Smooth muscle cell of the brain vasculature (primary cell): Measurements from ENCODE around the gene GARRE1.

ENCODE experiments used
- DNase-seq: peaks from one replicate; pipeline ENCODE4 v3.0.0-alpha.2; 2012; ENCODE audit warnings: low read depth, low spot score

The GARRE1 gene

GRCh38 chr19:34291235-34291634 is 36.9 kb downstream of the GARRE1 start:
- no peak for DNase-seq

DNA sequence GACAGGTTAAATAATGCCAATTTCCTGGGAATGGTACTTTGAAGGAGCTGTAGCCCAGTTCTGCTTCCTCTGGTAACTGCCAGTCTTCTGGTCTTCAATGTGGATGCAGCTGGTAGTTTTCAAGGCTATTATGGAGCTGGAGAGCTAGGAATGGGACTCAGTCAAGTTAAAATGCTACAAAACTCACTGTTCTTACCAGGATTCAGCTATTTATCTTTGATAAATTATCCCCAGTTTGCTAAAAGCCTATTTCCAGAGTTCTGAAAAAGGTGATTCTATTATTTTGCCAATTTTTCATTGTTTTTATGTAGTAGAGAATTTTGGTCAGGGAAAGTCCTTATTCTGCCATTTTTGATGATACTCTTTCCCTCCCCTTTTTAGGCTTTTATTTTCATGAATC is 40.7 kb downstream of the GARRE1 start:
- DNase-seq = no peak

GRCh38 chr19:34298891-34299520 is 44.7 kb downstream of the GARRE1 start:
- DNase-seq = no peak

- DNase-seq = no peak
Observed at GRCh38 chr19:34299576-34299975, 45.2 kb downstream of the GARRE1 start.

DNA sequence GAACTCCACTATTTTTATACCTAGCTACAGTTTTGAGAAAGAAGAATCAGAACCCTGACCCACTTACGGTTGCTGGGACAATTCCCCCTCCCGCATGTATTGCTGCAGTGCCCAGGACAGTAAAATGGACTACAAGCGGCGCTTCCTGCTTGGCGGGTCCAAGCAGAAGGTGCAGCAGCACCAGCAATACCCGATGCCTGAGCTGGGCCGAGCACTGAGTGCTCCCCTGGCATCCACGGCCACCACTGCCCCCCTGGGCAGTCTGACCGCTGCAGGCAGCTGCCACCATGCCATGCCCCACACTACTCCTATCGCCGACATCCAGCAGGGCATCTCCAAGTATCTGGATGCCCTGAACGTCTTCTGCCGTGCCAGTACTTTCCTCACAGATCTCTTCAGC is 46.0 kb downstream of the GARRE1 start:
- DNase-seq = no peak

DNA sequence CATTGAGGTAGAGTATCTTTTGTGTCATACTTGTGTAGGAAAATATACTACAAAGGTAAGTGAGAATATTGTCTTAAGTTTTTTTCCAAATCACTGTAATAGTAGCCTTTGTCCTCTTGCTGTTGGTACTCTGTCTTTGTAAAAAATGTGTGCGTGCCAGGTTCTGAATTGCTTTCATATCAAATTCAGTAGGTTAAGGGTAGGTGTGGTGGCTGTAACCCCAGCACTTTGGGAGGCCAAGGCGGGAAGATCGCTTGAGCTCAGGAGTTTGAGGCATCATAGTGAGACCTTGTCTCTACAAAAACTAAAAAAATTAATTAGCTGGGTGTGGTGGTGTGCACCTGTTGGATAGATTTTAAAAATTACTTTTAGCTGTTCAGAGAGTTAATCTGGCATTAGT is 46.6 kb downstream of the GARRE1 start:
- DNase-seq = no peak
